HFF-Myc (cell line): ENCODE results near the gene ZNF524.
"Not testable (repeated sequence)": the region's sequence is repeated elsewhere in the genome, so short reads cannot be mapped to it uniquely, and the experiment has no call there.

Source experiments
- DNase-seq: peaks from one replicate; pipeline ENCODE4 v3.0.0-alpha.2; 2011; ENCODE audit warnings: low read depth; ENCODE audit errors: extremely low read depth
- H3K4me3 ChIP-seq: replicated peaks from 2 replicates; pipeline ENCODE4 v1.5.1; 2011; ENCODE audit warnings: low read depth, mild to moderate bottlenecking, control low read depth, low read length
- TF ChIP-seq, protein P1 (sequence below): IDR thresholded peaks from 2 replicates; pipeline ENCODE4 v1.5.1; 2012; ENCODE audit warnings: mild to moderate bottlenecking, low read depth, low read length, control low read depth; ENCODE audit errors: missing control alignments

Gene ZNF524

DNA sequence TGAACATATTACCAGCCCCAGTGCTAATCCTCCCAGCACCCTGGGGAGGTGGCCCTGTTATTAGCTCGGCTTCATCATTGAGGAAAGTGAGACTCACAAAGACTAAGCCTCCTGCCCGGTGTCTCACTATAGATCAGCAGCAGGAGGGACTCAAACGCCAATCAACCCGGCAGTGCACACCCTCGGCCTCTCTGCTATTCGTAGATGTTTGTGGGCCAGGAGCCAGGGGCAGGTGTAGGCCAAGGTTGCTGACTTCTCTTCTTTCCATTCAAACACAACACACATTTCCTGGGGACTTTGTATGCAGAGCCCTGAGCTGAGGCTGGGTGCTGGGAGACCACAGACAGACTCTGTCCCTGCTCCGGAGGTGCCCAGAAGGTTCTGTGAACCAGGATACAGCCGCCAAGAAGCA is 45.3 kb upstream of the ZNF524 start:
- no peak for DNase-seq
- TF ChIP-seq, protein P1, sequence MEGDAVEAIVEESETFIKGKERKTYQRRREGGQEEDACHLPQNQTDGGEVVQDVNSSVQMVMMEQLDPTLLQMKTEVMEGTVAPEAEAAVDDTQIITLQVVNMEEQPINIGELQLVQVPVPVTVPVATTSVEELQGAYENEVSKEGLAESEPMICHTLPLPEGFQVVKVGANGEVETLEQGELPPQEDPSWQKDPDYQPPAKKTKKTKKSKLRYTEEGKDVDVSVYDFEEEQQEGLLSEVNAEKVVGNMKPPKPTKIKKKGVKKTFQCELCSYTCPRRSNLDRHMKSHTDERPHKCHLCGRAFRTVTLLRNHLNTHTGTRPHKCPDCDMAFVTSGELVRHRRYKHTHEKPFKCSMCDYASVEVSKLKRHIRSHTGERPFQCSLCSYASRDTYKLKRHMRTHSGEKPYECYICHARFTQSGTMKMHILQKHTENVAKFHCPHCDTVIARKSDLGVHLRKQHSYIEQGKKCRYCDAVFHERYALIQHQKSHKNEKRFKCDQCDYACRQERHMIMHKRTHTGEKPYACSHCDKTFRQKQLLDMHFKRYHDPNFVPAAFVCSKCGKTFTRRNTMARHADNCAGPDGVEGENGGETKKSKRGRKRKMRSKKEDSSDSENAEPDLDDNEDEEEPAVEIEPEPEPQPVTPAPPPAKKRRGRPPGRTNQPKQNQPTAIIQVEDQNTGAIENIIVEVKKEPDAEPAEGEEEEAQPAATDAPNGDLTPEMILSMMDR = no peak
- no peak overlapping the region for H3K4me3 ChIP-seq

DNA sequence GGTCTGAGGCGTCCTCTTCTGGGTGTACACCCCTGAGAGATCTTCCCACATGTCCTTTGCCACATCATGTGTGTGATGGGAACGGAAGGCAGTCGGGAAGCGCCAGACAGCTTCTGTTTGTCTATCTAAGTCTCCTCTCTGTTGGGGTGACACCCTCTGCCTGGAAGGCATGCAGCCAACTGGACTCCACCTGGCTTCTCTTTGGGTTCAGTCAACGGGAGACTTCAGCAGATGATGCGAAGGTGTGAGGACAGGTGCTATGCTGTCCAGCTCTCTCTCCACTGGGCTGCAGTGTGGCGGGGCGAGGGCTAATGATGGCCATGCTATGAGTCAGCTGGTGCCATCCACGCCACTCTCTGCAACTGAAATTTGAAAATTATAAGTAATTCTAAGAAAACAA is 40.4 kb upstream of the ZNF524 start:
- no peak for DNase-seq
- H3K4me3 ChIP-seq = no peak overlapping the region
- TF ChIP-seq, protein P1 = no peak

DNA sequence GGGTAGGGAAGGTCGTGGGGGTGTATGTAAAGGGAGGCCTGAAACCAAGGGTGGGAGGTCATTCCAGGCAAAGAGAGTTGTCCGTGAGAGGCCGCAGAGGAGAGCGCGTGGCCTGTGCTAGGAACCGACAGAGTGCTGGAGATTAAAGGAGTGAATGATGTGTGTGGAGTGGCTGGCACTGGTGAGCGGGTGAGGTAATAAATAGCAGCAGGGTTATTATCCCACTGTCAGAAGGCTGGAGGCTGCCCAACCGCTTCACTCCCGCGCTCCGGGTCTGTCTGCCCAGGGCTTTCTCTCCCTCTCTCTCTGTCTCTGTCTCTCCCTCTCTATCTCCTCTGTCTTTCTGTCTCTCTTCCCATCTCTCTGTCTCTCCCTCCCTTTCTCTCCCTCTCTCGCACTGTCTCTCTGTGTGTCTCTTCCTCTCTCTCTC is 36.8 kb upstream of the ZNF524 start:
- TF ChIP-seq, protein P1 = no peak
- DNase-seq = no peak
- H3K4me3 ChIP-seq = no peak overlapping the region

DNA sequence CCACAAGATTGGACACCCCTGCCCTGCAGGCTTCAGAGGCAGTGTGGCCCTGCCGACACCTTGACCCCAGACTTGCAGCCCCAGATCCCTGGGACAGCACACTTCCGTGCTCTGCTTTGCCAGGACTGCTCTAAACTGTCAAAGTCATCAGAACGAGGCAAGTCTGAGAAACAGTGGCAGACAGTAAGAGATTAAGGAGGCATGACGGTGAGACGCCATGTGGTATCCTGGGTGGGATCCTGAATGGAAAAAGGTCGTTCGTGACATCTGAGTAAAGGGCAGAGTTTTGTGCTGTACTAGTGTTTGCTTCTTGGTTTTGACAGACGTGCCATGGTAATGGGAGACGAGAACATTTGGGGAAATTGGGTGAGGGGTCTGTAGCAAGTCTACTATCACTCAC is 33.3 kb upstream of the ZNF524 start:
- no peak for DNase-seq
- H3K4me3 ChIP-seq = no peak overlapping the region
- TF ChIP-seq, protein P1 = no peak

DNA sequence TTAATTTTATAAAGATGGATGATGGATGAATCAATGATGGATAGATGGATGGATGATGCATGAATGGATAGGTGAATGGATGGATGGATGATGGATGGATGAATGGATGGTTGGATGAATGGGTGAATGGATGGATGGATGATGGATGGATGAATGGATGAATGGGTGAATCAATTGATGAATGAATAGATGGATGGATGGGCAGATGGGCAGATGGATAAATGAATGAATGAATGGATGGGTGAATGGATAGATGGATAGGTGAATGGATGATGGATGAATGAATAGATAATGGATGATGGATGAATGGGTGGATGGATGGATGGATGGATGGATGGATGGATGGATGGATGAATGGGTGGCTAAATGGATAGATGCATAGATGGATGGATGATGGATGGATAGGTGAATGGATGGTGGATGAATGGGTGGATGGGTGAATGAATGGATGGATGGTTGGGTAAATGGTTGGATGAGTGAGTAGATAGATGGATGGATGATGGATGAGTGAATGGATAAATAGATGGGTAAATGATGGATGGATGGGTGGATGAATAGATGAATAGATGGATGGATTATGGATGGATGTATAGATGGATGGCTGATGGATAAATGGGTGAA is 32.3 kb upstream of the ZNF524 start:
- TF ChIP-seq, protein P1 = no peak
- H3K4me3 ChIP-seq = no peak overlapping the region
- DNase-seq = no peak

DNA sequence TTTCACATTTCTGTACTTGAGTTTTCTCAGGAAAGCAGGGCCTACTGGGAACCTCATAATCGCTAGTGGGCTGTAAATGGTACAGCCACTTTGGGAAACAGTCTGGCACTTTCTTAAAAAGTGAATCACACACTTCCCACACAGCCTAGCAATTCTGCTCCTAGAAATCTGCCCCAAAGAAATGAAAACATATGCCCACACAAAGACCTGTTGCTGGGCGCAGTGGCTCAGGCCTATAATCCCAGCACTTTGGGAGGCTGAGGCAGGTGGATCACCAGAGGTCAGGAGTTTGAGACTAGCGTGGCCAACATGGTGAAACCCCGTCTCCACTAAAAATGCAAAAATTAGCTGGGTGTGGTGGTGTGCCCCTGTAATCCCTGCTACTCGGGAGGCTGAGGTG is 30.6 kb upstream of the ZNF524 start:
- H3K4me3 ChIP-seq, DNase-seq: not testable (repeated sequence)

DNA sequence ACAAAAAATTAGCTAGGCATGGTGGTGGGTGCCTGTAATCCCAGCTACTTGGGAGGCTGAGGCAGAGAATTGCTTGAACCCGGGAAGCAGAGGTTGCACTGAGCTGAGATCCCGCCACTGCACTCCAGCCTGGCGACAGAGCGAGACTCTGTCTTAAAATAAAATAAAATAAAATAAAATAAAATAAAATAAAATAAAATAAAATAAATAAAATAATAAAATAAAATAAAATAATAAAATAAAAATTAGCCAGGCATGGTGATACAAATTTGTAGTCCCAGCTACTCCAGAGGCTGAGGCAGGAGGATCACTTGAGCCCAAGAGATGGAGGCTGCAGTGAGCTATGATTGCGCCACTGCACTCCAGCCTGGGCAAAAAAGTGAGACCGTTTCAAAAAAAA is 26.2 kb upstream of the ZNF524 start:
- not testable (repeated sequence) for H3K4me3 ChIP-seq, DNase-seq

DNA sequence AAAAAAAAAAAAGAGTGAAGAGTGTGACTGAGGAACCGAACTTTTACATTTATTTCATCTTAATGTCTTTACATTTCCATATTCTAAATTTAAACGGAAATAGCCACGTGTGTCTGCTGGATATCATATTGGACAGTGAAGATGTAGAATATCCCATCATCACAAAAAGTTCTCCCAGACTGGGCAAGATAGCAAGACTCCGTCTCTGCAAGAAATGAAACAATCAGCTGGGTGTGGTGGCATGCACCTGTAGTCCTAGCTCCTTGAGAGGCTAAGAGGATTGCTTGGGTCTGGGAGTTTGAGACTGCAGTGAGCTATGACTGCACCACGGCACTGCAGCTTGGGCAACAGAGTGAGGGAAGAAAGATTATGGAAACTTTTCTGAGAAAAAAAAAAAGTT is 23.3 kb upstream of the ZNF524 start:
- H3K4me3 ChIP-seq = no peak overlapping the region
- TF ChIP-seq, protein P1 = no peak
- DNase-seq = no peak
